HCT116 (cell line): ENCODE measurements around the gene PIAS4. TPM values are rescaled to one million over a fixed set of nuclear protein-coding genes. Genes with fewer than 3 reads are reported as not detected.

ENCODE experiments used
- ATAC-seq: fragments of 200-7000 bp; cut with Tn5 transposase; 2 replicates; pipeline ENCODE4 v1.9.1; 2020; ENCODE audit warnings: mild to moderate bottlenecking, moderate library complexity
- BruUV-seq: library from RNA; stranded (reverse); fragments of 400-500 nt; replicated peaks from 2 replicates; lab custom pipeline; 2021; lab: Mats Ljungman, UMichigan
- CTCF ChIA-PET: fragments of 300-600 bp; sonication (Branson Sonifier 250); formaldehyde crosslinking; loops from one replicate; lab custom pipeline; 2021; ENCODE audit warnings: antibody characterized with exemption; lab: Charles Lee
- POLR2A ChIA-PET: fragments of 300-600, 350-600 bp; sonication (Branson Sonifier 250); formaldehyde crosslinking; loops from one replicate; lab custom pipeline; 2021; ENCODE audit warnings: antibody characterized with exemption; lab: Charles Lee
- RAD21 ChIA-PET, 2 experiments: fragments of 300-600 bp; sonication (Branson Sonifier 250); formaldehyde crosslinking; loops; one replicate each; lab custom pipeline; 2023; ENCODE audit warnings: low total read pairs in 2 of 2; ENCODE audit not compliant: uncharacterized antibody in 2 of 2, unreplicated experiment in 2 of 2, low non-redundant PET in 1 of 2; lab: Charles Lee
- DNase-seq: peaks from one replicate; pipeline ENCODE4 v3.0.0-alpha.2; 2010; ENCODE audit warnings: low read depth, low spot score
- H2AFZ ChIP-seq: fragments of 200-600 bp; shearing (Covaris generic), sonication (generic); 2 replicates; pipeline ENCODE4 v1.6.1; 2017; ENCODE audit warnings: low read depth, mixed run types, mixed read lengths, antibody characterized with exemption, low read length; ENCODE audit not compliant: poor library complexity, severe bottlenecking
- H3K27ac ChIP-seq: 2 replicates; pipeline ENCODE4 v1.5.1; 2012; ENCODE audit warnings: low read depth, low read length
- H3K27me3 ChIP-seq: fragments of 200-600 bp; sonication (generic); 2 replicates; pipeline ENCODE4 v1.6.1; 2016; ENCODE audit warnings: mixed run types, low read length, mixed read lengths; ENCODE audit not compliant: insufficient read depth
- H3K36me3 ChIP-seq, 2 experiments: fragments of 200-500 bp in 1 of 2; fragments of 200-600 bp in 1 of 2; sonication (Bioruptor generic) in 1 of 2; sonication (generic) in 1 of 2; 2 replicates each; pipeline versions ENCODE4 v1.5.1 to v1.6.1; 2014 to 2016; ENCODE audit warnings: low read length in 2 of 2, inconsistent platforms in 1 of 2, mixed read lengths in 1 of 2, mixed run types in 1 of 2; ENCODE audit not compliant: insufficient read depth in 2 of 2, control insufficient read depth in 1 of 2
- H3K4me1 ChIP-seq, 2 experiments: fragments of 200-600 bp in 1 of 2; sonication (generic) in 1 of 2; 2 replicates each; pipeline versions ENCODE4 v1.5.1 to v1.6.1; 2012 to 2017; ENCODE audit warnings: low read length in 2 of 2, inconsistent platforms in 1 of 2, mild to moderate bottlenecking in 1 of 2, mixed read lengths in 1 of 2, mixed run types in 1 of 2, moderate library complexity in 1 of 2; ENCODE audit not compliant: insufficient read depth in 2 of 2, control insufficient read depth in 1 of 2
- H3K4me2 ChIP-seq: fragments of 200-600 bp; sonication (generic); 2 replicates; pipeline ENCODE4 v1.6.1; 2017; ENCODE audit warnings: mixed run types, low read length, mixed read lengths
- H3K4me3 ChIP-seq, 2 experiments: fragments of 200-600 bp in 1 of 2; sonication (generic) in 1 of 2; replicated peaks in 1 of 2; 2 replicates each; pipeline ENCODE4 v1.5.1; 2011 to 2016; ENCODE audit warnings: low read length in 2 of 2, control low read depth in 1 of 2, low read depth in 1 of 2, mild to moderate bottlenecking in 1 of 2, mixed read lengths in 1 of 2, mixed run types in 1 of 2
- H3K79me2 ChIP-seq: fragments of 200-600 bp; sonication (generic); 2 replicates; pipeline ENCODE4 v1.6.1; 2017; ENCODE audit warnings: mild to moderate bottlenecking, mixed run types, low read length, moderate library complexity, mixed read lengths; ENCODE audit not compliant: insufficient read depth
- H3K9ac ChIP-seq: fragments of 200-600 bp; sonication (generic); 2 replicates; pipeline ENCODE4 v1.6.1; 2016; ENCODE audit warnings: low read length, mixed read lengths
- H3K9me2 ChIP-seq: fragments of 200-600 bp; sonication (generic), shearing (Covaris generic); 2 replicates; pipeline ENCODE4 v1.6.1; 2017; ENCODE audit warnings: mixed run types, mild to moderate bottlenecking, moderate library complexity; ENCODE audit not compliant: insufficient read depth
- H3K9me3 ChIP-seq, 2 experiments: fragments of 200-500 bp in 1 of 2; fragments of 200-600 bp in 1 of 2; sonication (Bioruptor generic) in 1 of 2; sonication (generic) in 1 of 2; 2 replicates each; pipeline ENCODE4 v1.6.1; 2014 to 2017; ENCODE audit warnings: low read length in 2 of 2, mixed read lengths in 2 of 2, inconsistent platforms in 1 of 2, low read depth in 1 of 2, mild to moderate bottlenecking in 1 of 2, mixed run types in 1 of 2, moderate library complexity in 1 of 2; ENCODE audit not compliant: control insufficient read depth in 1 of 2, insufficient read depth in 1 of 2
- H4K20me1 ChIP-seq: fragments of 200-600 bp; sonication (generic), shearing (Covaris generic); 2 replicates; pipeline ENCODE4 v1.6.1; 2017; ENCODE audit warnings: mixed run types, mild to moderate bottlenecking, moderate library complexity; ENCODE audit not compliant: insufficient read depth
- ATF3 ChIP-seq: IDR thresholded peaks from 2 replicates; pipeline ENCODE4 v1.6.1; 2012
- CBX3 ChIP-seq: IDR thresholded peaks from 2 replicates; pipeline ENCODE4 v1.6.1; 2012; ENCODE audit warnings: low read depth
- CEBPB ChIP-seq: IDR thresholded peaks from 2 replicates; pipeline ENCODE4 v1.6.1; 2012; ENCODE audit warnings: low read depth
- CTCF ChIP-seq, 3 experiments: fragments of 200-600 bp in 1 of 3; sonication (generic) in 1 of 3; IDR thresholded peaks in 2 of 3; conservative IDR thresholded peaks in 1 of 3; 2 replicates each; pipeline ENCODE4 v1.5.1; 2012 to 2017; ENCODE audit warnings: low read depth in 2 of 3, low read length in 2 of 3, antibody characterized with exemption in 1 of 3, borderline replicate concordance in 1 of 3, control low read depth in 1 of 3, mild to moderate bottlenecking in 1 of 3, mixed read lengths in 1 of 3, mixed run types in 1 of 3, moderate library complexity in 1 of 3; ENCODE audit not compliant: insufficient read depth in 1 of 3
- ELF1 ChIP-seq: IDR thresholded peaks from 2 replicates; pipeline ENCODE4 v1.6.1; 2012; ENCODE audit warnings: low read depth, borderline replicate concordance
- MAX ChIP-seq: IDR thresholded peaks from 2 replicates; pipeline ENCODE4 v1.6.1; 2012
- RAD21 ChIP-seq: IDR thresholded peaks from 2 replicates; pipeline ENCODE4 v1.6.1; 2012; ENCODE audit warnings: low read depth, mild to moderate bottlenecking
- ZBTB33 ChIP-seq: IDR thresholded peaks from 2 replicates; pipeline ENCODE4 v1.6.1; 2011; ENCODE audit warnings: mild to moderate bottlenecking, low read length, moderate library complexity; ENCODE audit not compliant: insufficient replicate concordance; ENCODE audit errors: extremely low read depth
- ZNF274 ChIP-seq: fragments of 200-500 bp; sonication (Bioruptor generic); IDR thresholded peaks from 2 replicates; pipeline ENCODE4 v1.6.1; 2014; ENCODE audit warnings: mild to moderate bottlenecking, low read depth, low read length, inconsistent platforms
- intact Hi-C: fragments of 100-400 bp; cut with micrococcal nuclease; formaldehyde crosslinking; loops from 2 replicates; pipeline ENCODE4 v1.10.0; 2022
- total RNA-seq: library from RNA; stranded (reverse); gene quantifications from one replicate; pipeline ENCODE4 v1.2.1, GENCODE V29; 2021; ENCODE audit not compliant: unreplicated experiment

PIAS4 gene
- total RNA-seq, 1 experiment from 2014 or later, result 28.4 TPM

- TF ChIP-seq RAD21 (no peak), ELF1 (no peak), CBX3 (no peak), ATF3 (no peak), CEBPB (no peak), ZBTB33 (no peak)
Measured at GRCh38 chr19:4007021-4007835, at the start of gene PIAS4 (continued).

- DNase-seq (no peak), ATAC-seq (no peak)
- no peak overlapping the region for H2AFZ ChIP-seq
- peaks cover 0 to 13% of the 10 kb centered on the region in 2 experiments; a peak in 2 of 4 replicates for H3K4me1 ChIP-seq
- no peaks in the 10 kb centered on the region for H3K79me2 ChIP-seq
- H3K27me3 ChIP-seq, result no peaks in the 10 kb centered on the region
- no peak overlapping the region for H3K9ac ChIP-seq
- H4K20me1 ChIP-seq, result no peaks in the 10 kb centered on the region
- H3K36me3 ChIP-seq, result peaks cover 5 to 21% of the 10 kb centered on the region in 2 experiments; a peak in 3 of 4 replicates
- no peaks in the 10 kb centered on the region for H3K9me2 ChIP-seq
- ChIA-PET RAD21 (no interaction called here), POLR2A (no interaction called here), CTCF (no interaction called here)
- no peak overlapping the region for H3K4me3 ChIP-seq
- no peak for TF ChIP-seq CTCF (IDR thresholded peaks at IDR 0.05 in 2 of 3, conservative IDR thresholded peaks at IDR 0.05 in 1 of 3; ENCODE audit: borderline replicate concordance in 1 of 3, insufficient read depth in 1 of 3, low read depth in 2 of 3, low read length in 2 of 3)
- no peak for TF ChIP-seq MAX
- TF ChIP-seq ZNF274, result no peak
- H3K4me2 ChIP-seq, result no peak overlapping the region
- H3K27ac ChIP-seq, result no peak overlapping the region
- no TSS peak for BruUV-seq
- intact Hi-C loops, result no loop called here
- no peaks in the 10 kb centered on the region for H3K9me3 ChIP-seq
Measured at GRCh38 chr19:3958836-3959765, 48.4 kb upstream of the PIAS4 start.
